GM19452 (cell line): Measurements from ENCODE around the gene TWSG1.
"Not testable (repeated sequence)": the region's sequence is repeated elsewhere in the genome, so short reads cannot be mapped to it uniquely, and the experiment has no call there.

Experiments
- ATAC-seq: cut with Tn5 transposase; IDR thresholded peaks from one replicate; pipeline ENCODE4 v1.9.1; 2021; ENCODE audit not compliant: unreplicated experiment

TWSG1 gene

DNA sequence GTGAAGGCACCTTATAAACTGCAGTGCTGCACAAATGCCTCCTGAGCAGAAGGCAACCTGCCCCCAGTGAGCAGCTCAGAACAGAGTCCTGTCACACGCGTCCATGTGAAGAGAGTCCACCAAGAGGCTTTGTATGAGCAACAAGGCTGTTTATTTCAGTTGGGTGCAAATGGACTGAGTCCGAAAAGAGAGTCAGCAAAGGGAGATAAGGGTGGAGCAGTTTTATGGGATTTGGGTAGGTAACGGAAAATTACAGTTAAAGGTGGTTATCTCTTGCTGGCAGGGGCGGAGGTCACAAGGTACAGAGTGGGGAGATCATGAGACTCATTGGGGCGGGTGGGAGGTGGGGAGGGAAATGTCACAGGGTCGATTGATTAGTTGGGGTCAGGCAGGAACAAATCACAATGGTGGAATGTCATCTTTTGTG lies 87.3 kb downstream of the TWSG1 start:
- no peak for ATAC-seq

DNA sequence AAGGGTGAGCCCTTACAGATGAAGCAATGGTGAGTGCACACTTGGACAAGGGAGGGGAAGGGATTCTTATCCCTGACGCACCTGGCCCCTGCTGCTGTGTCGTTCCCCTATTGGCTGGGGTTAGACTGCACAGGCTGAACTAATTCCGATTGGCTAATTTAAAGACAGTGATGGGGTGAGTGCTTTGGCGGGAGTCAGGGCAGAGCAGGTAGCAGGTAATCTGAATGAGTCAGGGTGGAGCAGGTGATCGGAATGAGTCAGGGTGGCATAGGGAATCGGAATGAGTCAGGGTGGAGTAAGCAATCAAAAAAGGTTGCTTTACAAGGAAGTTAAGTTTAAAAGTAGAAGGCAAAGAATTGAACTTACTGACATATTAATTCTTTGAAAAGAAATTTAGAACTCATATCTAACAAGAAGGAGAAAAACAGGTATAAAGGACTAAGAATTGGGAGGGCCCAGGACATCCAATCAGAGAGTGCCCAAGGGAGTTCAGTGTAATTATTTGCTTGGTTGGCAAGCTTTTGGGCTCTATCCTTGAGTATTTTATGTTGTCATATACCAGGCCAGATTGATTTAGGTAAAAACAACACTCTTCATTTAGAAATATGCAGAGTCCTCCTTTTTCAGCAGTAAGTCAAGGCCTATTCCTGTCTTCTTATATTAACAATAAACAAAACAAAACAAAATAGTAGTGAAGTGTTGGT lies 88.4 kb downstream of the TWSG1 start:
- ATAC-seq, result no peak

DNA sequence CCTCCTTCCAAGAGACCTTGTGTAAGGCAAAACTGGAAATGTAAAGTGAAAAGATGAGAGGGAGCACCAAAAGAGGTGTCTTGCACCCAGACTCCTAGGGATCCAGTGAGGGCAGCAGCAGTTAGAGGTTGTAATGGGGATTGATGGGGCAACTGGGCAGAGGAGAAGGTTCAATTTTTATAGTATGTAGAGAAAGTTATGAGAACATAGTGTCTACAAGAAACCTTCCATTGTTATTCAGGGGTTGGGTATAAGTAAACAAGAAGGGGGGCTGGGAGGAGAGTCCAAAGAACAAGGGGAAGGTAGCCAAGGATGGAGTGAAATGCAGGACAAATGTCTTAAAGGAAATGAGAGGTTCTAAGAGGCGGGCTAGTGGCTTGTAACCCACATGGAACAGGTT lies 89.1 kb downstream of the TWSG1 start:
- ATAC-seq, result not testable (repeated sequence)

DNA sequence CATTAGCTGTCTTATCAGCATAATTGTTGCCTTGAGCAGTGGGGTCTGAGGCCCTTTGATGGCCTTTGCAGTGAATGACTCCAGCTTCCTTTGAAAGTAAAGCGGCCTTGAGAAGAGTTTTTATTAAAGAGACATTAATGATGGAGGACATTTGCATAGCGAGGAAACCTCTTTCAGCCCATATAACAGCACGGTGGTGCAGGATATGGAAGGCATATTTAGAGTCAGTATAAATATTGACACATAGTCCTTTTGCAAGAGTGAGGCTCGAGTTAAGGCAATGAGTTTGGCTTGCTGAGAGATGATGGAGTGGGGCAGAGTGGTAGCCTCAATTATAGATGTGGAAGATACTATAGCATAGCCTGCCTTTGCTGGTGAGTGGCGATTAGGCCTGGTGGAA lies 89.7 kb downstream of the TWSG1 start:
- not testable (repeated sequence) for ATAC-seq

DNA sequence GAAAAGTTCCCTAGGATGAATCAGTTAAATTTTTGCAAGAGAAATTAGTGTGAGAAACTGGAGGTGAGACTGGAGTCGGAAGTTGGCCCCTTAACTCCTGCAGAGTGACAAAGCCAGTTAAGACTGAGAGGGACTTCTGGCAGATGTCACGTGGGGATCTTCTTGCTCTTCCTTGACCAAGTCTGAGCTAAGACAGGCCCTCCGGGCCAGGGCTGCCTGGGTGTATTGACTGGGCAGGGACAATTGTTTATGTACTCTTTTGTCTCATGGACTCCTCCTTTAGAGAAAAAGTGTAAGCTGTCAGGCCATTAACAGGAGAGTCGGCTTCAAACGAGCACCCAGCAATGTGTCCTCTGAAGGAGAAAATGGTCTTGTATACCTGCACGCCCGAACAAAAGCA lies 92.2 kb downstream of the TWSG1 start:
- ATAC-seq, result no peak

DNA sequence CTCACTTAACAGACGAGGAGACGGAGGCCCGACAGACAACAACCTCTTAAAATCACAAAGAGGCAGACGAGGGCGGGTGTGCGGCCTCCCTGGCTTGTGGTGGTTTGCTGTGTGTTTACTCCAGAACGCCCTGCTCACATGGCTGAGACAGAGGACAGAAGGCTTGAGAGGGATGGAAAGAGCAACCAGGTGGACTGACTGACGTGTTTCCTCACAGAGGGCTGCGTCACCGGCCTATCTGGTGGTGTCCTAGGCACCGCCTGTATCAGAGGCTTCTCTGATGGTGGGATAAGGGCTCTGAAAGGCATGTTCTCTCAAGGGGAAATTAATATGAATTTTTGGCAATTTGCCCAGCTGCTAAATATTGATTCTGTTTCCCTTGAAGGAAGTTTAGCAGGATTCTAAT lies 93.7 kb downstream of the TWSG1 start:
- no peak for ATAC-seq

DNA sequence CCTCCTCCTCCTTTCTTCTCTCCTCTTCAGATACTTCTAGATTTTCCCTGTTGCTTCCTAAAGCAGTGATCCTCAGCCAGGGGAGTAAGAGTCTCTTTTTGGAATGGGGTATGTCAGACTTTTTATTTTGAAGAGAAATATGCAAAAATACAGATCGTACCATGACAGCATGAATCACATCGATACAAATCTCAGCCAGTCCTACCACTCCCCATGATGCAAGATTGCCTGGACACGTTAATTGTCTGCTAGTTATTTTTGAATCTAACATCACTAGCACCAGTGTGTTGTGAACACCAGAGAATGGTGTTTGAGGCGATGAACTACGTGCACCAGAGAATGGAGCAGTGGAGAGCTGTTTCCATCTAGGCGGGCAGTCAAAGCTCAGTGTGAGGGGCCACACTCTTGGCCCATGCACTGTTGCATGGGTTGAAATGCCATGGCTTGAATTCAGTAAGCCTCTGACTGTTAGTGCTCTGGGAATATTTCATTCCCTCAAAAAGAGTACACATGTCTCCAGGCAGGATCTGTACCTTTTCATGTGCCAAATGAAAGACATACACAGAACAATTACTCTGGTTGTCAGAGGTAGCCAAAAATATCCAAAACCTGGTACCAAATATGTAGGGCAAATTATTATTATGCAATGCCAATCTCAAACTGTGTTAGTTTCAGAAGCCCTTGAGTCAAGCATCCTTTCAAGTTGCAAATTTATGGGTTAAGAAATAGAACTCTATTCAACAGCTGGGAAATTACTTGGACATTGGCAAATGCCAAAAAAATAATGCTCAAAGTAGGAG lies 94.5 kb downstream of the TWSG1 start:
- ATAC-seq, result no peak

DNA sequence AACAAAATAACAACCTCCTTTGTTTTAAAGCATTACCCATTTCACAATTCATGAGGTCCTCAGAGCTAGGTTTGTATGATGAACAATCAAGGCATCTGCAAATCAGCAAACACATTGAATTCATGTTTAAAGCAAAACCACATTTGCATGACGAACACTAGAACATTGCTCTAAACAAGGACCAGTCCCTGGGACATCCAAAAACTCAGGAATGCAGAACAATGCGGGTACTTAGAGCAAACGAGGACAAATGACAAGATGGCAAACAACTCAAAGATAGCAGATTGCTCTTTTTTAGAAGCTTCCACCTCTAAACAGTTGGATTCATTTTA lies 95.1 kb downstream of the TWSG1 start:
- no peak for ATAC-seq

DNA sequence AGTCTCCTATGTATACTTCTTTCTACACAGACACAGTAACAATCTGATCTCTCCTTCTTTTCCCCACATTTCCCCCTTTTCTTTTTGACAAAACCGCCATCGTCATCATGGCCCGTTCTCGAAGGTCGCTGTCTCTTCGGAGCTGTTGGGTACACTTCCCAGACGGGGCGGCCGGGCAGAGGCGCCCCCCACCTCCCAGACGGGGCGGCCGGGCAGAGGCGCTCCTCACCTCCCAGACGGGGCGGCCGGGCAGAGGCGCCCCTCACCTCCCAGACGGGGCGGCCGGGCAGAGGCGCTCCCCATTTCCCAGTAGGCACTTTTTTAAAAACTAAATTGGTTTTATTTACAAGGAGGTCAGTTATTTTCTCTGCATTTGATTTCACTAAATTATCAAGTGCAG lies 95.7 kb downstream of the TWSG1 start:
- not testable (repeated sequence) for ATAC-seq

DNA sequence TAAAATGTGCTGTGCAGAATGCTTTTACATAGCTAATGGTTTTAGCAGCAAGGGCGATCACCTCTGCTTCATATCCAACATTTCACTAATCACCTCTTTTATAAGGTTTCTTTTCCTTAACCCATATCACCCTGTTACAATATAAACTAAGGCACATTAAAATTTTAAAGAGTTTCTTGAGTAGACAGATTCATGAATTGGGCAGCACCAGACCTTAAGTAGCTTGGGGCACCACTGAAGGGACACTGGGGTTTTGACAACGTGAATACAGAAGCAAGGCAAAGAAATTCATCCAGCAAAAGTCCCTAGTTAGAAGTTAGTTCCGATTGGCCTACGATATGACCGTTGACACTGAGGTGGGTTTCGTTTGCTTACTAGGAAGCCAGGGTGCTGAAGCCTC lies 96.7 kb downstream of the TWSG1 start:
- no peak for ATAC-seq

DNA sequence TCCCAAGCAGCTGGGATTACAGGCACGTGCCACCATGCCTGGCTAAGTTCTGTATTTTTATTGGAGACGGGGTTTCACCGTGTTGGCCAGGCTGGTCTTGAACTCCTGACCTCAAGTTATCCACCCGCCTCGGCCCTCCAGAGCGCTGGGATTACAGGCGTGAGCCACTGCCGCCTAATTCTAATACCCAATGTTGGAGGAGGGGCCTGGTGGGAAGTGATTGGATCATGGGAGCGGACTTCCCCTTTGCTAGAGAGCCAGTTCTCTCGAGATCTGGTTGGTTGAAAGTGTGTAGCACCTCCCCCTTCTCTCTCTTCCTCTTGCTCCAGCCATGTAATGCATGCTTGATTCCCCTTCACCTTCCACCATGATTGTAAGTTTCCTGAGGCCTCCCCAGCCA lies 98.5 kb downstream of the TWSG1 start:
- not testable (repeated sequence) for ATAC-seq

DNA sequence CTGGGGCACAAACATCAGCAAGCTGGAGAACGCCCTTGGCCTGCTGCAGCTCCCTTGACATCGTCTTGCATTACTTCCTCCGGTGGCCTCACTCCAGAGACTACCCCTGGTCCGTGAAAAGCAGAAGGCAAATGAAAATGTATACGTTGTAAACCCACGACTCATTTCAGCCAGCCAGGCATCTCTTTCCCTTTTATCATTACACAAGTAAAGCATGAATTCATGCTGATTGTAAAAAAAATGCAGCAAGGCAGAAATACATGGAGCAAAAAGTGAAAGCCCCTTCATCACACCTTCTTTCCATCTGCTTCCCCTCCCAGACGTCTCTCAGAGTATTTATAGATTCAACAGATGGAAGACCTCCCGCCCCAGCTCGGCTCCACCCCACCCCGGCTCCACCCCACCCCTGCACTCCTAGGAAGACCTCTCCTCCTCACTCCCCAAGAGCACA lies 99.1 kb downstream of the TWSG1 start:
- ATAC-seq, result no peak

DNA sequence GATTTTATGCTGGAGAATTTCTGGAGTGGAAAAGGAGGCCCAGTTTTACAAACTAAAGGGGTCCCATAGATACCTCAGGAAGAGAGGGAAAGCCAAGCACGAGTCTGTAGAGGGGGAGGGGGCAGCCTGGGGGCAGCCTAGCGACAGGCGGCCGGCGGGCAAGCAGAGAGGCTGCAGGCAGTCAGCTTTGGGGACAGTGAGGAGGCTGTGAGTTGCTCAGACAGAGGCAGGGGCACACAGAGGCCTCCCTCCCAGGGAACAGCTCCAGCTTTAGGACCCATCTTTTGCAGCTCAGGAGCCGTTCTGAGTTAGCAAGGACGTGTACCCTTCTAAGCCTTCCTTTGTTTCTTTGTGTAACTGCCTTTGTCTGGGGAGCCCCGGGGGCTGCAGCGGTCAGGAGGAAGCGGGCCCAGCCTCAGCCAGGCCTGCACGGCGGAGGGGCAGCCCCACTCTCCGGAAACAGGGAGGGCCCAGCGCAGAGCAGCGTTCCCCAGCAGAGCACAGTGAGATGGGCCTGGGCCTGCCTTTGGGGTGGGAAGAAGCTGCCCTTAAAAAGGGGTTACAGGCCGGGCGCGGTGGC lies 99.6 kb downstream of the TWSG1 start:
- no peak for ATAC-seq

DNA sequence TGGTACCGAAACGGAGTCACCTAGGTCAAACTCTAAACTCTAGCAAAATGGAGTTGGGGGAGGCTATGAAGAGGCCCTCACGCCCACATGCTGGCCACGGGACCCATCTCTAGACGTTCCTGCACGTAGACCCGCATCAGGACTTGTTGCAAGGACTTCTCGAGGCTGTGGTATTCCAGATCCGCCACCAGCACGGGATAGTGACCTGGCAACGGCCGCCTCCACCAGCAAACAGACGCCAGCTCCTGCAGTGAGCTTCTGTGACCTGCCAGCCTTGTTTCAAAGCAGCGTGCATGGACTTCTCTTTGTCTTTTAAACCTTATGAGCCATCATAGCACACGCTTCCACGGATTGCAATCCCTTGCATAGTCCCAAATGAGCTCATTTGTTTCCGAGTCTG lies 100.5 kb downstream of the TWSG1 start:
- no peak for ATAC-seq

DNA sequence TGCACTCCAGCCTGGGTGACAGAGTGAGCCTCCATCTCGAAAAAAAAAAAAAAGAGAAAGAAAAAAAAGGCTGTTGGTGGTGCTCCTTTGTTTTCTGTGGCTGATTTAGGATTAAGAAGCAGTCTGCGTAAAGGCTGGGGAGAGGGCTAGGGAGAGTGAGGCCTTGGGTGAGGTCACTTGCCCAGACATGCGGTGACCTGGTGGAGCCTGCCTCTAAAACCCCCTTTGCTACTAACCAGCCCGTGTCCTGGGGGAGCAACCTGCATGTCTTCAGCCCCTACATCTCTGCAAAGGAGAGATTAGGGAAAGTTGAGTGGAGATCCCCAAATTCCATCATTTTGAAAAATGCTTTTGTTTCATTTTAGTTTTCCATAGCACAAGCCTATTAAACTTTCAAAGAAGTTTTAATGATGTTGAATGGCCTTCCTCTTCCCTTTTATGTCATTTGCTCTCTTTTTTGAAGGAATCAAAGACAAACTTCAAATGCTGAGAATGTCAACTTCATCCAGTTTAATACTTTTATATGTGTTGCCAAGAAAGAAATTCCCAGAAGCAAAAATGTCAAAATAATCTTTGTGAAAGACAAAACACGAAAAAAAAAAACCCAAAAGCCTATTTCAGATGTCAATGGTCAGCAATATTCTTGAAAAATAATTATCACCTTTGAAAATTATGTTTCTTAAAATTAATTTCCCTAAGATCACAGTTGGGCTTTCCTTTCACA lies 101.8 kb downstream of the TWSG1 start:
- no peak for ATAC-seq

DNA sequence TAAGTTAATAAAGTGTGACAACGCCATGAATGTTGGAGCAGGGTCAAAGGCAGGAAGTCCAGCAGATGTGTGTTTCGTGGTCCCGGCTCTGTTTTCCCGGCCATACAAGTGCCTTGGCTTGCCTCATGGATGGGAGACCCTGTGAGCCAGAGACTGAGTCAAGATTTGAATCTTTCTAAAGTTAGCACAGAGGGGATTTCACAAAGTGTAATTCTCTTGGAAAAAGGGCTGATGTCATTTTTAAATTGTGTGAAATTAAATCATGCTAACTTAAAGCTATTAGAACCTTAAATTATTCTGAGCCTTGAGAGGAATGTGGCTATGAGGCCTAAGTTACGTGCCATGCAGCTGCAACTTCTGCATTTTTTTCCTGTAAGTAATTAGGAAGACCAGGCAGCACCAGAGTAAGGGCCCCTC lies 102.5 kb downstream of the TWSG1 start:
- ATAC-seq, result no peak

DNA sequence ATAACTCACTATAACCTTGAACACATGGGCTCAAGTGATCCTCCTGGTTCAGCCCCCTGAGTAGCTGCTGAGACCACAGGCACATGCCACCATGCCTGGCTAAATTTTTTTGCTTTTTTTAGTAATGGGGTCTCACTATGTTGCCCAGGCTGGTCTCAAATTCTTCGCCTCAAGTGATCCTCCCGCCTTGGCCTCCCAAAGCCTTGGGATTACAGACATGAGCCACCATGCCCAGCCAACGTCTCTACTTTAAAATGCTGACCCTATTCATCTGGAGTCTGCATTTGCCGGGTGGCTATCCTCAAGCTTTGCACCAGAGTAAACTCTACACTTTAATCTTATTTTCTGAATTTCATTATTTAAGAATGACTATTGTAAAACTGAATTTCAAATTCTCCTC lies 103.1 kb downstream of the TWSG1 start:
- ATAC-seq, result no peak

DNA sequence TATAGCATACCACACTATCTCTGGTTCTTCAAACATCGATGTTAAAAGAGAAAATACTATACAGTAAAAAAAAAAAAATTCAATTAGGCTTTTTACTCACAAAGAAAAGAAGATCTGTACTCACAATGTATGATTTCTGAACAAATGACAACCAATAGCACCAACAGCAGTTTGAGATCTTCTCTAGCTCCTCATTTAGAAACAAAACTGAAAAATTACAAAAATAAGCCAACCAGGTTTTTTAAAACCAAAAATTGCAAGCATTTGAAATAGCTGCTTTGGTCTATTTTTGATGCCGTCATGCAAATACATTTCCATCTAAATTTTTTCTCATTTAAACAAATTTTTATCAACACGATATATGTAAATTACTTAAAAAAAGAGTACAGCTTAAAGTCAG lies 106.5 kb downstream of the TWSG1 start:
- no peak for ATAC-seq

DNA sequence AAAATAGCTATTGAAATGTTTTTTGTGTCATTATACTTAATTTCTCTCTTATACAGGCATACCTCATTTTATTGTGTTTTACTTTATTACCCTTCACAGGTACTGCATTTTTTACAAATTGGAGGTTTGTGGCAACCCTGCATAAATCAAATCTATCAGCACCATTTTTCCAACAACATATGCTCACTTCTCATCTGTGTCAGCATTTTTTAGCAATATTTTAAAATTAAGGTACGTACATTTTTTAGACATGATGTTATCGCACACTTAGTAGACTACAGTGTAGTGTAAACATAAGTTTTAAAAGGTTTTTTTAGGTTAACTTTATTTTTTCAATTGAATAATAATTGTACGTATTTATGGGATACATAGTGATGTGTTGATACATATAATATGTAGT lies 110.0 kb downstream of the TWSG1 start:
- no peak for ATAC-seq

DNA sequence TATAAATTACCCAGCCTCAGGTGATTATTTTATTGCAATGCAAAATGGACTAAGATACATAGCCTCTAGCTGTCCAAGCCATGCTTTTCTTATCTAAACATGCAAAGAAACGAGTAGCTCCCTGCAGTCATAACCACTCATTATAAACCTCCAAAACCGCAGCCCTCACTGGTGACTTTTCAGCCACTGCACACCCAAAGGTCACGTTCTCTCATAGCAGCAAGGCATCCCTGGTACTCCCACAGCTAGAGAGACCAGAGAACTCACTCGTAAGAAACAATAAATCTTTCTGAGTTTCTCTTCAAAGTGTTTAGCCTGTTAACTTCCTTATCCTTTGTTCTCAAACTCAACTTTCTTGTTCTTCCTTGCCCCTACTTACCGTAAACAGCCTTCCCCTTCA lies 112.3 kb downstream of the TWSG1 start:
- no peak for ATAC-seq

DNA sequence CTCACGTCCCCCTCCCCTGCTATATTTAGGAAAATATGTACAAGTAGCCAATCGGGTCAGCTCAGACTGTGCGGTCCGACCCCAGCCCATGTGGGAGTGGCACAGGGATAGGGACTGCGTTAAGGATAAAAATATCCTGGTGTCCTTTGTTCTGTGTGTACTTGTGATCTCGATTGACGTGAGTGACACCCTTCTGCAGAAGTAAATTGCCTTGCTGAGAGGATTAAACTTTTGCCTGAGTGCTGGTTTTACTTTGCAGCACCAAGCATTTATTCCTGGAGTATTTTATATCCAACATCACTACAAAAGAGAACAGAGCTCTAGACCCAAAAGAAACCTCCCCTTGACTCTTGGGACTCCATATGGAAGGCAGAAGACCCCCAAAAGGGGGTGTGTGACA lies 112.8 kb downstream of the TWSG1 start:
- ATAC-seq, result no peak
